Body of pancreas (tissue), 4 donors: ENCODE results near the gene CST4.

Source experiments
- POLR2A ChIP-seq, 3 donors: fragments of 450-650 bp; IDR thresholded peaks; one replicate each; pipeline ENCODE4 v1.6.1; 2016; ENCODE audit warnings: antibody characterized with exemption in 3 of 3, mild to moderate bottlenecking in 2 of 3
- TF ChIP-seq, protein P1 (sequence below), 7 experiments: fragments of 450-650 bp in 4 of 7; fragments of 200-600 bp in 3 of 7; sonication (generic) in 3 of 7; IDR thresholded peaks; one replicate each; pipeline ENCODE4 v1.5.1; 2016 to 2019; ENCODE audit warnings: antibody characterized with exemption in 7 of 7

DNA sequence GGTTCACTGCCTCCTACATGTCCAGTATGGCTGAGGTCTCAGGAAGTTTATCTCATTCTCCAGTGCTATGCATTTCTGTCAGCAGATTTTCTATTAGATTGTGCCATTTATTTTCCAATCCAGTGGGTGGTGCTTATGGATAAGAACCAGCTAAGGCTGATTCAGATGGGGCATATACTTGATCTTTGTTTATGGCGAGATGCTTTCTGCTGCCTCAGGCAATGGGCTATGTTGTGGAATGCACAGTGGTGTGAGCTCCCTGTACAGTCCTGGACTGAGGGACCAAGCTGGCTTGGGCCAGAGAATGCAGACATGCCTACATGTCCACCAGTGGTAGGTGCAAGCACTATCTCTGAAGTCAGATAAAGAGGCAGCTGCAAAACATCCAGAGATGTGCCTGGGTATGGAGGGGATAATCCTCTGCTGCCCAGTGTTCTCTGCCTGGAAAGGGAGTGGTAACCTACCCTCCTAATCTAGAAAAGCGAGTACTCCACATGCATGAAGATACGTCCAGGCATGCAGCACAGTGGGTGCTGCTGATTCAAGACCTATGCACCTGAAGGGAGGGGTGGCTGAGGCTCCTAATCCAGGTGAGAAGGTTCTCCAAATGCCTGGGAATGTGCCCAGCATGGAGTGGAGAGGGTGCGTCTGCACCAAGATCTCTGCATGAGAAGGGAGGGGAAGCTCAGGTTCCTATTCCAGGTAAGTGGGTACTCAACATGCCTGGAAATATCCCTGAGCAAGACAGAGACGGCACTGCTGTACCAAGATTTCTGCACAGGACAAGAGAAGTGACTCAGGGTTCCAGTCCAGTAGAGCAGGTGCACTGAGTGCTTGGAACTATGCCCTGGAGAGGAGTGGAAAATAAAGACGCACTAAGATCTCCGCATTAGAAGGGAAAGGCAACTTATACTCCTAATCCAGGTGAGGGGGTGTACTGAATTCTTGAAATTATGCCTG, 9.4 kb downstream of the CST4 start:
- no peak for TF ChIP-seq POLR2A (IDR thresholded peaks at IDR 0.05)
- TF ChIP-seq, protein P1, sequence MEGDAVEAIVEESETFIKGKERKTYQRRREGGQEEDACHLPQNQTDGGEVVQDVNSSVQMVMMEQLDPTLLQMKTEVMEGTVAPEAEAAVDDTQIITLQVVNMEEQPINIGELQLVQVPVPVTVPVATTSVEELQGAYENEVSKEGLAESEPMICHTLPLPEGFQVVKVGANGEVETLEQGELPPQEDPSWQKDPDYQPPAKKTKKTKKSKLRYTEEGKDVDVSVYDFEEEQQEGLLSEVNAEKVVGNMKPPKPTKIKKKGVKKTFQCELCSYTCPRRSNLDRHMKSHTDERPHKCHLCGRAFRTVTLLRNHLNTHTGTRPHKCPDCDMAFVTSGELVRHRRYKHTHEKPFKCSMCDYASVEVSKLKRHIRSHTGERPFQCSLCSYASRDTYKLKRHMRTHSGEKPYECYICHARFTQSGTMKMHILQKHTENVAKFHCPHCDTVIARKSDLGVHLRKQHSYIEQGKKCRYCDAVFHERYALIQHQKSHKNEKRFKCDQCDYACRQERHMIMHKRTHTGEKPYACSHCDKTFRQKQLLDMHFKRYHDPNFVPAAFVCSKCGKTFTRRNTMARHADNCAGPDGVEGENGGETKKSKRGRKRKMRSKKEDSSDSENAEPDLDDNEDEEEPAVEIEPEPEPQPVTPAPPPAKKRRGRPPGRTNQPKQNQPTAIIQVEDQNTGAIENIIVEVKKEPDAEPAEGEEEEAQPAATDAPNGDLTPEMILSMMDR (IDR thresholded peaks at IDR 0.05), result no peak
